EL (cell line): ENCODE data around the gene FXYD3.

Source experiments
- DNase-seq: peaks from one replicate; pipeline ENCODE4 v3.0.0-alpha.2; 2016

Gene FXYD3

DNA sequence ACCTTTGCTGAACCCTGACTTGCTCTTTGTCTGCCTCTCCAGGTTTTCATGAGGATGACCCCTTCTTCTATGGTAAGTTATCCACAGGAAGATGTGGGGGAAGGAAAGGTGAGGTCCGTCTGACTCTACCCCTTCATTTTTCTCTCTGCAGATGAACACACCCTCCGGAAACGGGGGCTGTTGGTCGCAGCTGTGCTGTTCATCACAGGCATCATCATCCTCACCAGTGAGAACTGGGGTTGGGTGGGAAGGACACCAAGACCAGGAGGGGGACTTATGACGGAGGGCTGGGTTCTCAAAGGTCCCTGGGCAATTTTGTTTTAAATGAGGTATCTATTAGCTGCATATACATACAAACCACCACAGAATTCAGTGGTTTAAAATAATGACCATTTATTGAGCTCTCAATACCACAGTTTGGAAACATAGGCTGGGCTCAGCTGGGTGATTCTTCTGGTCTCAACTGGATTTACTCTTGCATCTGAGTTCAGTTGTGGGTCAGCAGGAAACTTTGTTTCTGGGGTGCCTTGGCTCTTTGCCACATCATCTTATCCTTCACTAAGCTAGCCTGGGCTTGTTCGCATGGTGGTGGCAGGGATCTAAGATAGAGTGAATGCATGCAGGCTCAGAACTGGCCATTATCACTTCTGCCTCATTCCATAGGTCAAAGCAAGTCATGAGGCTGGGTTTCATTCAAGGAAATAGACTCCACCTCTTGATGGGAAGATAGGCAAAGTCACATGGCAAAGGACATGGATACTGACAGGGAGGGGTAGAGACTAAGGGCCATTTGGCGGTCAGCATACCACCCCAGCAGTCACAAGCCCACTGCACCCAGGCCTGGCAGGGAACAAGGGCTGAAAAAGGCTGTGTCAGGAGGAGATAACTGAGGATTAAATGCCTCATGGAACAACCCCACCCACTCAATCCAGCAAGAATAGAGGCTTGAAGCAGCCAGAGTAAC is 50.8 kb downstream of the FXYD3 start:
- no peak for DNase-seq

DNA sequence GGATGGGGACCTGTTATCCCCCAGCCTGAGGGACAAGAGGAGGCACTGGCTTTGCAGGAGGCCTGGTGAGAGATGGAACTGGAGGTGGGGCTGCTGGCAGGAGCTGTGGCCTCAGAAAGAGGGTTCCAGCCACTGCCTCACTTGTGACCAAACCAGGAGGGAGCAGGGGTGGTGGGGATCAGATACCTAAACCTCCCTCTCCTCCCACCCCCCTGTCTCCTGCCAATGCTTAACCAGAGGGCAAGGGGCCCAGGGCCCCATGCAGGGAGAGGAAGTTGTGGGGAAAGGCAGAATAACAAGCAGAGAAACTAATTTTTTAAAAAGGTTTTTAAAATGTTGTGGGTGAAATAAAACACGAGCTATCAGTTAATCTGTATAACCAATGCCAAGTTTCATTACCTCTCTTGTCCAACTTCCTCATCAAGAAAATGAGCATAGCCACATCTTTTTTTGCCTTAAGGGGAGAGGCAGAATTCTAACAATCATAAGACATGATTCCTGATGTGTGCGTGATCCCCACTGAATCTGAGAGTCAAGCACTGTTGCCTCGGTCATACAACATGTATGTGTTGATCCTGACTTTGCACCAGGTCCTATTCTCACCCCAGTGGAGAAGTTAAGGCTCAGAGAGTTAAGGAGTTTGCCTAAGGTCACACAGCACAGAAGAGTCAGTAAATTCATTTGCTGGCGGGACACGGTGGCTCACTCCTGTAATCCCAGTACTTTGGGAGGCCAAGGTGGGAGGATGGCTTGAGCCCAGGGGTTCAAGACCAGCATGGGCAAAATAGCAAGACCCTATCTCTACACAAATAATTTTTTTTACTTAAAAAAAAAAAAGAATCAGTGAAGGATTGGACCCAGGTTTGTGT is 51.9 kb downstream of the FXYD3 start:
- DNase-seq = no peak

GRCh38 chr19:35168196-35168595 is 52.6 kb downstream of the FXYD3 start:
- DNase-seq = peak; percentile 72

- no peak for DNase-seq
These were observed 53.8 kb downstream of the FXYD3 start for GRCh38 chr19:35169221-35169995.

DNA sequence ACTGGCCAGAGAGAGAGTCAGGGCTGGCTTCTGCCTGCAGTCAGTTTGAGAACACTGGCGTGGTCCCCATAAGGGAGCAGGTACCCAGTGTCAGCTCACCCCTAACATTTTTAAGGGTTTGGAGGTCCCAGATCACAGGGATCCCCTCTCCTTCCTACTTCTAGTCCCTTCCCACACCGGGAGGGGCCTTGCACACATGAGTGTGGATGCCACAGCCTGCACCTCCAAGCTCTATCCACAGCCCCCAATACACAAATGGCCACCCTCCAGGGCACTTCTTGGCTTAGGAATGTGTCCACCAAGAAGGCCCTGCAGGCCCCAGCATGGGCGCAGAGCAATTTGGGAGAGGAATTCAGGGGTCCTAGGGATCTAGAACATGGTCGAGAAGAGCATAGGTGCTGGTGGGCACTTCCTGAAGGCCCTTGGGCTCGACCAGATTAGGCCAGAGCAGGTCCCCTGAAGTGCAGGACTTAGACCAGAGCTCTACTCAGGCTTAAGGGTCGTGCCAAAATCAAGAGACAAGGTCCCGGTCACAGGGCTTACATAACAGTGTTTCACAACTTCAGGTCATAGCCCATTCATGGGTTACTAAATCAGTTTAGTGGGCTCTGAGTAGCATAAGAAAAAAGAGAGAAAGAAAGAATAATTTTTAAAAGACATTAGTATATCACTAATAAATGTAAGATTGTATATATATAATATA is 54.9 kb downstream of the FXYD3 start:
- no peak for DNase-seq

GRCh38 chr19:35171730-35172129 is 56.1 kb downstream of the FXYD3 start:
- DNase-seq = no peak
